Measurements from ENCODE around the gene FAM241A.
A peak's percentile ranks its signal among the peaks of the same experiment; 100 is the strongest.
"Not testable (repeated sequence)": the region's sequence is repeated elsewhere in the genome, so short reads cannot be mapped to it uniquely, and the experiment has no call there.

Gene FAM241A

DNA sequence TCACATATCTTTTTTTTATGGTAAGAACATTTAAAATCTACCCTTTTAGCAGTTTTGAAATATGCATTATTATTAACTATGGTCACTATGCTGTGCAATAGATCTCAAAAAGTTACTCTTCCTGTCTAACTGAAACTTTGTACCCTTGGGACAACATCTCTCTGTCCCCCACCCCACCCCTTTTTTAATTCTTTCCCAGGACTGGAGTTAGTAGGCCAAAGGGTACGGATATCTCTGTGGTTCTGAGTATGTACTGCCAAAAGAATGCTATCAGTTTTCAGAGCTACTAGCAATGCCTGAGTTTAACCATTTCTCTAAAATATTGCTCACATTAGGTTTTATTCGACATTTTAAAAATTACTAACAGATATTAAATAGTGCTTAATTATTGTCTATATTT lies 4.7 kb upstream of the FAM241A start:
- no peak for DNase-seq

DNA sequence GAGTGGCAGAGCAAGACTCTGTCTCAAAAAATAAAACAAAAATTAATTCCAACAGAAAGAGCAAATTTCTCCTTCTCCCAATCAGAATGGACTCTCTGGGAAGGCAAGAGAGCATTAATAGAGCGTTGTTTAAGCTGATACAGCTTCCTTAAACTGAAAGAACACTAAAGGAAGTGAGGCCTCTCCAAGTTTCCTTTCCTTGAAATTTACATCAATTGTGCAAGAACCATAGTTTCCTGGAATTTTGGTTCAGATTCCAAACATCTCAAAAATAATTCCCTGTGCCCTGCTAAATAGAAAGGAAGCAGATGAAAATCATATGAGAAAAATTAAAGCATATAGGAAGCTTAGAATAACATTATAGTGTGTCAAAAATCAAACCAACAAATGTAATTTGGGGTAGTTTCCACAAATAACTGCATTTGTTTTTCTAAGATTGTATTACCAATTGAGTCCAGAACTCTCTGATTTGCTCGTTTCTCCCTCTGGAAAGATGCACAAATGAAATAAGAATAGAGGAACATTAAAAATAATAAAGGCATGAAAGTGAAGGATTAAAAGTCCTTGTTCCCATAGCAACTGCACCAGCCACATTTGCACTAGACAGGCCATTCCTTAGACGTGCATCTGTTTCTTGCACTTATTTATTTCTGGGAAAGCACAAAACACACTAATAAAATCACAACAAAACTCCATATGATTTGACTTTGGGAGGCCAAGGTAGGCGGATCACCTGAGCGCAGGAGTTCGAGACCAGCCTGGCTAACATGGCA lies 3.7 kb upstream of the FAM241A start:
- DNase-seq: no peak

DNA sequence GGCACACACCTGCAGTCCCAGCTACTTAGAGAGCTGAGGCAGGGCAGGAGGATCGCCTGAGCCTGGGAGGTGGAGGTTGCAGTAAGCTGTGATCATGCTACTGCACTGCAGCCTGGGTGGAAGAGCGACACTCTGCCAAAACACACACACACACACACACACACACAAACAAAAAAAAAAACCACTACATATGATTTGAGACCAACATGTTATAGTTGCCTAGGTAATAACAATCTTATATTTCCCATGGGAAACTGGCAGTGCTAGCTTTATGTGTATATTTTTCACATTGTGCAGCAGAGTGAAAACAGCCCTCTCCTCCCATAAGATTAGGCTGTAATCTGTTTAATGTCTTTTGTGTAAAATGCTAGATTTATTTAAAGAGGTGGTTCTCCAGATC lies 3.1 kb upstream of the FAM241A start:
- no peak for DNase-seq

DNA sequence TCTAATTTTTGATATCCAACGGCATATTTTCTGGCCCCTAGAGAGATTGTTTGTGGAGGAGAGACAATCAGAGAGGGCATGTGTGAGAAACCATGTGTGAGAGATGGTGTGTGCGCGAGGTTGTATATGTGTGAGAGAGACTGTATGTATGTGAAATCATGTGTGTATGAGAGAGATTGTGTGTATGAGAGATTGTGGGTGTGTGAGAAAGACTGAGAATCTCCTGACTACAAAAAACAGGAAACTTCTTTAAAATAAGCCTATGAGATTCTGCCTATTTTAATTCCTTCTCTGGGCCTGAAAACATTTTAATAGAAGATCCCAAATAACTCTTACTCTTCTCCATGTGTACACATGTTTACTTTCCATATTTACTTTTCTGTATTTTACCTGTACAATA lies 1.5 kb upstream of the FAM241A start:
- no peak for DNase-seq

DNA sequence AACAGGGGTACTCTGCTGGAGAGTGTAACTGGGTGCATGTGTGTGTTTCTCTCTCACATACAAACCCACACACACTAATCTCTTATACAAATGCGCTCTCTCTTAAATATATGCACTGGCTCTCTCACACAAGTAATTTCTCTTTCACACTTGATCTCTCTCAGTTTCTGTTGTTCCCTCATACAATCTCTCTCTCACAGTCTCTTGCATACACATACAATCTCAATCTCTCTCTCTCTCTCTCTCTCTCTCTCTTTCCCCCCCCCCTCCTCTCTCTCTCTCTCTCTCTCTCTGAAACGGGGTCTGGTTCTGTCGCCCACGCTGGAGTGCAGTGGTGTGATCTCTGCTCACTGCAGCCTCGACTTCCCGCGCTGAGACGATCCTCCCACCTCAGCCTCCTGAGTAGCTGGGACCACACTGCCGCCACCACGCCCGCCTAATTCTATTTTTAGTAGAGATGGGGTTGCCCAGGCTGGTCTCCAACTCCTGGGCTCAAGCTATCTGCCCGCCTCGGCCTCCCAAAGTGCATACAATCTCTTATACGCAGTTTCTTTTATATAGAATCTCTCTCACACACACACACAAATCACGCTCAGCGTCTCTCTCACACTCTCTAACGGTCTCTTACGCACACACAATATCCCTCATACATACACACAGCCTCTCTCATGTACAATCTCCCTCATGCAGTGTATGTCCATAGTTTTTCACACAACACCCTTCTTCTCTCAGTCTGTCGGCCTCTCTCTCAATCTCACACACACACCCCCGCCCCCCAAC lies 518 bp upstream of the FAM241A start:
- DNase-seq: no peak

DNA sequence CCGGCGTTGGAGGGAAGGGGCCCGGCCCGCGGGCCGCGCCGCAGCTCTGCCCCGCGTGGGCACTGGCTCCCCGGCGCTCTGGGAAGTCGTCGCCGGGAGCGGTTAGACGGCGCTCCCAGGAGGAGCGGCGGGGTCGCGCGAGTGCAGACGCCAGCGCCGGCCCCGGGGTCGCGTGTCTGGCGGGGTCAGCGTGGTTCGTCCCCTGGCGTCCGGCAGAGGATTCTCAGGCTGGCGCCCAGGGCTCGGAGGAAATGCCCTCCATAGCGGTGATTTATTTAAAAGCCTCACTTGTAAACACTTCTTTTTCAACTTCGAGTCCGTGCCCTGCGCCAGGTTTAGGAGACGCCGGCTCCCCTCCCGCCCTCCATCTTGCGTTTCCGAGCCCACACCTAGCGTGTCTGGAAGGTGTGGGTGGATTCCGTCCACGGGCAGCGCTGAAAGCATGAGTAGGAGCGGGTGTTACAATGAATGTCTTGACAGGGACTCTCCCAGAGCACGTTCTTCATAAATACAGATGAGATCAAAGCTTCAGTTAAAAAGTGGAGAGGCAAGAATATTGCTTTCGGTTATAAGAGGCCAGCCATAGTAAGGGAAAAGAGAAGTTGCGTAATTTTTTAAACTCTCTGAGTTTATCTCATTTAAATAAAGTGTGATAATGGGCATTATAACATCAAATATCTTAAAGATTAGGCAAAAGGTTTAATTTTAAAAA lies 692 bp downstream of the FAM241A start:
- DNase-seq: peak; percentile 33

DNA sequence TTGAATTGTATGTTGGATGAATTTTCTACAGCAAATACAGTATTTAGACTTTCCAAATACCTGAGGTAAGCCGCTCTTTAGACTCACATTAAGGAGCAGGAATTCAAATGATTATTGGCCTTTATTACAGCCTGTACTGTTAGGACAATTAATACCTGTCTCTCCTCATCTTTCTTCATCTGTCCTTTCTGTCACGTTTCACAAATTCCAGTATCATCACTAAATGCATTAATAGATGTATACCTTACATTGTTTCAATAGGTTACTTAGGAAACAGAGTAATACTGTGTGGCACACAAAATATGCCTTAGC lies 1.2 kb downstream of the FAM241A start:
- DNase-seq: no peak

DNA sequence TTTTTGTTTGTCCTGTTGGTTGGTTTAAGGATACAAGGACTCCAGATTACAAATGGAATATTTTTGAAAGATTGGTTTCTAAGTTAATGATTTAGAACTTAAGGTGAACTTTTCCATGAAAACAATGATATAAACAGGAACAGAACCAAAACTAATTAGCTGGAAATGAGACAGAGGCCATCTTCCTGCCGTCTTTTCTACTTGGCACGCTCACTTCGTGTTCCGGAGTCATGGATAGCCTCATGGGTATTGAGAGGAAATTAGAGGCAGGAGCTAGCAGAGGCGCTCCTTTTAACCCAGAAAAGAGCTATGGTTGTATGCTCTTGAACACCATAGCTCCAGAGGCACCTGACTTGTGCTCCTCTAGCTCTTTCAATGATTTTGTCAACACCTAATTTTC lies 2.4 kb downstream of the FAM241A start:
- DNase-seq: no peak

DNA sequence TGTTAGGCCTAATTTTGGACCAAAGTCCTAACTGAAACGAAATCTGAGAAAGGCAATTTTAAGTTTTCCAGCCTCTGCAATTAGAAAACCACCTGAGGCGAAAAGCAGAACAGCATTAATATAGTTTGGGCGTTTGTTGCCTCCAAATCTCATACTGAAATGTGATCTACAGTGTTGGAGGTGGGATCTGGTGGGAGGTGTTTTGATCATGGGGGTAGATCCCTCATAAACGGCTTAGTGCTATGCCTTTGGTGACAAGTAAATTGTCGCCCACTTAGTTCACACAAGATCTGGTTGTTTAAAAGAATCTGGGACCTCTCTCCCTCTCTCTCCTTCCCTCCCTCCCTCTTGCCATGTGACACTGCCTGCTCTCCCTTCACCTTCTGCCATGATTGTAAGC lies 5.7 kb downstream of the FAM241A start:
- DNase-seq: no peak

DNA sequence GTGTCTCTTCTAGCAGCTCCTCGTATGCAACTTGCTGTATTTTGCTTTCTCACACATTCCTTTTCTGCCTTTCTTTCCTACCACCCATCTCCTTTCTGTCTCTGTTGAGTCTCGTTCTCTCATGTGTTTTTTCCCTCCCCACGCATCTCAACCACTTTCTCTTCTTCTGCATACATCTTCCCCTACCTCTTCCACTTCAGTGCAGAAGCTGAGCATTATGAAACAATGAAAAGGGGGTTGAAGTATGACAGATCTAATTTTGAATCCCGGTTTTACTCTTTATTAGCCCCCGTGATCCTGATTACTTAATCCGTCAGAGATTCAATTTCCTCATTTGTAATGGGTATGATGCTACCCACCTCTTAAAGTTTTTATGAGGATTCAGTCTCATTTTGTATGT lies 7.3 kb downstream of the FAM241A start:
- no peak for DNase-seq

DNA sequence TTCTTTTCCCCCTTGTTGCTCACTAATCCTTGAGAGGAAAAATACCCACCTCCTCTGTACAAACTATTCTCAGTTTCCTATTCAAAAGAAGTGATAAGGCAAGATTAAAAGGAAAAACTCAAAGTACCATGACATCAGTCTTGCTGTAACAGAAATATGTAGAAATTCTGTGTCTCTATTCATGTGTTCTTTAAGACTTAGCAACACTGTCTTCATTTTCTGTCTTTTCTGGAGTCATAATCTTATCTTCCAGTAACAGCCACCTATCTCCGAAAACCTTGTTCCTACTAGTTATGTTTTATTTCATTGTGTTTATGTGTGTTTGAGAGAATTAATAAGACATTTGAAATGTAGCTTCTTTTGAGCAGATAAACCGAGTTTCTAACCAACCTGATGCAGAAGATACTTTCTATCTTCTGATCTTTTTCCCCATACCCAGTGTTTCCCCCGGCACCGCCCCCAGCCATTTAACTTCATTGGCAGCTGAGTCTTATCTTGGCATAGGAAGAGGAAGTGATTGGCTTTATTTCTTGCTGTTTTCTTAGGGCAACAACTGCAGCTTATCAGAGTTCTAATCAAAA lies 8.0 kb downstream of the FAM241A start:
- no peak for DNase-seq

DNA sequence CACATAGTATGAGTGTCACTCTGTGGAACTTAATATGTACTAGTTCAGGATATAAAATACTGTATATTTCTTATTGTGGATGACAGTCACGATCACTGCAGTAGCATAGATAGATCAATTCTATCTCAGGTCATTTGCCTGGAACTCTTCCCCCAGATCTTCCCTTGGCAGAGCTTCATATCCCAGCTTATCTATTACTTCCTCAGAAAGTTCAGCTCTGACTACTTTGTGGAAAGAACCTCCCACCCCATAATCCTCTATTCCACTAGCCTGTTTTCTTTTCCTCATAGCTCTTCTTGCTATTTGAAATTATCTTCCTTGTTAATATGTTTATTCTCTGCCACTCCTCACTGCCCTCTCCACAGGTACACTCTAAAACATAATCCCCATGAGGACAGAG lies 10.9 kb downstream of the FAM241A start:
- no peak for DNase-seq

DNA sequence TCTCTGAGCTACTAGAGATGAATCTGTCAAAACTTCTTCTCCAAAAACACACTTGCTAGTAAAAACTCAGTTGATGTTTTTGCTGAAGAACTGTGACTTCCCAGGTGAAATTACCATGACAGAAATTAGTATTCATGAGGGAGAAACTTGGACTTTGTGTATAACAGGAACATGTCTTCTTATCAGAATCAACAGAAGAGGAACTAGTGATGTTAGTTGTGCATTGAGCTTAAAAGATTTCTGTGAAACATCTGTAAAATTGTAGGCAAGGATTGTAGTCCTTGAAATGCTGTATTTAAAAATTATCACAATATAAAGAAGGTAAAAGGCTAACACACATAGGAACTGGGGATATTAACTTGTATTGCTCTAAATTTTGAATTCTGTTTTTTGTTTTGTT lies 11.3 kb downstream of the FAM241A start:
- no peak for DNase-seq

DNA sequence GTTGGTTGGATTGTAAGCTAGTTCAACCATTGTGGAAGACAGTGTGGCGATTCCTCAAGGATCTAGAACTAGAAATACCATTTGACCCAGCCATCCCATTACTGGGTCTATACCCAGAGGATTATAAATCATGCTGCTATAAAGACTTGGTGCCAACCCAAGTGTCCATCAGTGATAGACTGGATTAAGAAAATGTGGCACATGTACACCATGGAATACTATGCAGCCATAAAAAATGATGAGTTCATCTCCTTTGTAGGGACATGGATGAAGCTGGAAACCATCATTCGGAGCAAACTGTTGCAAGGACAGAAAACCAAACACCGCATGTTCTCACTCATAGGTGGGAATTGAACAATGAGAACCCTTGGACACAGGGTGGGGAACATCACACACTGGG lies 18.5 kb downstream of the FAM241A start:
- not testable (repeated sequence) for DNase-seq

DNA sequence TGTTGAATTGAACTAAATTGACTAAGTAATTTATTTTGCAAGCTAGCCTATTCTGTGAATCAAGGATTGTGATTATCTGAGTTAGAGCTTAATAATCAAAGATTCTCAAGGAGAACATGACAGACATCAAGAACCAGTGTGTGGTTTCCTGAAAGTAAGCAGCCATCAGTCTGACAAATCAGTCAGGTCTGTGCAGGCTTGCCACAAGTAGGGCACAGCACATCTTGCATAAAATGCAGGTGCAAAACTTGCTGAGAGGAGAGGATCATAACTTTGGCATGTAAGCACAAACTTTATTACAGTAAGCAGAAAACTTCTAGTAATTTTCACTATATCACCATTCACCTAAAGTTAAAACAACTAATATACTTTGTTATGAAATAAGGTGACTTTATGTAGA lies 22.5 kb downstream of the FAM241A start:
- no peak for DNase-seq

DNA sequence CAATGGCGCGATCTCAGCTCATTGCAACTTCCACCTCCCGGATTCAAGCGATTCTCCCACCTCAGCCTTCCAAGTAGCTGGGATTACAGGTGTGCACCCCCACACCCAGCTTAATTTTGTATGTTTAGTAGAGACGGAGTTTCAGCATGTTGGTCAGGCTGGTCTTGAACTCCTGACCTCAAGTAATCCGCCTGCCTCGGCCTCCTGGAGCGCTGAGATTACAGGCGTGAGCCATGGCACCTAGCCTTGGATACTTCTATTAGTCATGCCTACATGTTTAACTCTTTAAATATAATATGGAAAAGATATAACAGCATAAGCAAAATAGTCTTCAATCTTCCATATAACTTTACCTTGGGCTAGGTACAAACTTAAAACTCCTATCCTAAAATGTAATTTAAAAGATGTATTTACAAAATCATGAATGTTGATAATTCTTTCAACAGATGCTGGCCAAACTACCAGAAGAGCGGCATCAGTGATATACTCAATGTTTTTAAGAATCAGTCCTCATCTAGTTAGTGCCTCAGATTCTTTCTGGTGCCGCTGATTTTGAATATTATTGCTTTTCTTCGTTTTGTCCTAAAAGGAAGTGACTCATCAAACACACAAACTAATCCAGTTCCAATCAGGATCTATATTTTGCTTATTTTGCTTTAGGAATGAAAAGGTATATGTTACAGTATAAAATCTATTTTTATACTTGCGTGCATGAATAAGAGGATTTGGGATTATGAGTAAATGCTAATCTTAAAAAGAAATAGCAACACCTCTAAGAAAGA lies 23.7 kb downstream of the FAM241A start:
- DNase-seq: no peak

DNA sequence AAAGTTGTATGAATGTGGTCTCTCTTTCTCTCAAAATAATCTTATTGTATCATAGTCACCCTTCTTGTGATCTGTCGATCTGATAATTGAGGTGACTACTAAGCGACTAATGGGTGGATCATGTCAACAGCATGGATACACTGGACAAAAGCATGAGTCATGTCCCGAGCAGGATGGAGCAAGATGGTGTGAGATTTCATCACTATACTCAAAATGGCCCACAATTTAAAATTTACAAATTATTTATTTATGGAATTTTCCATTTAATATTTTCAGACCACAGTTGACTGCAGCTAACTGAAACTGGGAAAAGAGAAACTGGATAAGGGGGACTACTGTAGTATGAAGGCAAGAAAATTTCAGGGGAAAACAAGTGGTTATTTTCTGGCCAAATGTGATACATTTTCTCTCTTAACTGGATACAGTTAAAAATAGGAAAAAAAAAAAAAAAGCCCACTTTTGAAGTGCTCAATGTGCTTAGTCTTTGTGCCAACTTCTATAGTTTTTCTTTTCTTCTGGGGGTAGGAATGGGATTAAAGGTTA lies 25.3 kb downstream of the FAM241A start:
- DNase-seq: no peak

DNA sequence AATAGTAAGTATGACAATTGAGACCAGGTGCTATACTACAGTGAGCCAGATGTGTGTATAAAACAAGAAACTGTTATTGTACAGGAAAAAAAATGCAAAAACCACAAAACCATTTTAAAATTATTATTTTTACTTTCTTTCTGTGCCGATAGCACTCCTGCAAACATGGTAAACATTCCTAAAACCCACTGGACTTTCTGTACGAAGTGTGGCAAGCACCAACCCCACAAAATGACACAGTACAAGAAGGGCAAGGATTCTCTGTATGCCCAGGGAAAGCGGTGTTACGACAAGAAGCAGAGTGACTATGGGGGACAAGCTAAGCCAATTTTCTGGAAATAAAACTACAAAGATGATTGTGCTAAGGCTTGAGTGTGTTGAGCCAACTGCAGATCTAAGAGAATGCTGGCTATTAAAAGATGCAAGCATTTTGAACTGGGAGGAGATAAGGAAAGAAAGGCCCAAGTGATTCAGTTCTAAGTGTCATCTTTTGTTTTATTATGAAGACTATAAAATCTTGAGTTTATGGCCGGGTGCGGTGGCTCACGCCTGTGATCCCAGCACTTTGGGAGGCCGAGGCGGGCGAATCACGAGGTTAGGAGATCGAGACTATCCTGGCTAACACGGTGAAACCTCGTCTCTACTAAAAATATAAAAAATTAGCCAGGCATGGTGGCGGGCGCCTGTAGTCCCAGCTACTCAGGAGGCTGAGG lies 26.0 kb downstream of the FAM241A start:
- not testable (repeated sequence) for DNase-seq

DNA sequence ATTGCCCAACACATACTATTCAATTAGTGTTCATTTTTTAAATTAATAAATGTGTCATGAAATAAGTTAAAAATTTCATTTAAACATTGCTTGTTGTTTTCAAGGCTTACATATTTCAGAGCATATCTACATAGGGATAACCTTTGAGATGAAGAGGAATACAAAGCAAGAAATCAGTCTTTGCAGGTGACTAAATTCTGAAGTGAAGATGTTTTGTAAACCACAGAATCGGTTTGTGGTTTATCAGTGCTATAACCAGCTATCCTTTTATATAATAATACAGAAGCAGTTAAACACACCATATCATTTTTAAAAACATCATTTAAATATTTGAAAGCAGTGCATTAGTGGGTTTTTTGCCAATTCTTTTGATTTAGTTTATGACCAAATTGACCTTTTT lies 26.9 kb downstream of the FAM241A start:
- DNase-seq: no peak

DNA sequence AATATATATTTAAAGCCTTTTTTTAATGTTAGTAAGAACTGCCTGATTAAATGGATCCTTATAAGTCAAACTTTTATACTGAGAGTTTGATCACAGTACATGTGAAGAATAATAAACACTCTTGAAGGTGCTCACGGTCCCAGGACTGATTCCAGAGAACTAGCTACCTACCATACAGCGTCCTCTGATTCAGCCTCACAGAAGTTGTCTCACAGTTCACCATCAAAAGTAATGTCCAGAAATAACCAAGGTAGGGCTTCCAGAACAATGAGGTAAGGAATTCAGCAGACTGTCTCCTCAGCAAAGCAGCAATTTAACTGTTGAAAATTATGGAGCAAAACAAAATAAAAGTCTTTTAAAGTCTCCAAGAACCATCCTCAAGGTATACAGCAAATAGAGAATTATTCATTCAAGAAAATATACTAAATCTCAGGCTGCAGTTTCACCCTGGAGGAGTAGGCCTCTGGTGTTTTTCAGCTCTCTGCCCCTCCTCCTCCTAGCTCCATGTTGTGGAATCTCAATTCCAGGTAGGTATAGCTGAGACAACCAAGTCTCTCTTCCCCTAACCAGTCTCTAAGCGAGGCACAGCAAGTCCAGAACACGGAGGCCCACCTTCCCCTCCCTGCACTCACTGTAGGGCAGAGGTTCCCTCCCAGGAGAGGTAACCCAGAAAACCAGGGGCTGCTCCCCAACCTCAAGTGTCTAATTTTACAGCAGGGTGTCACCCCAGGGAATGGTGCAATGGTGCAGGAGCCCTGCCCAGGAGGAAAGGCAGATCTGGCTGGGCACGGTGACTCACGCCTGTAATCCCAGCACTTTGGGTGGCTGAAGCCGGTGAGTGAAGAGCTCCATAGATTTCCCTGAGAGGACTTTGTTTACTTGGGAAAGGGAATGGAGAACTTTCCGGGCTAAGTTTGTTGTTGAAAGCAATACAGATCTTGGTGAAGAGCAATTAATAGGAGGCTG lies 28.6 kb downstream of the FAM241A start:
- no peak for DNase-seq

DNA sequence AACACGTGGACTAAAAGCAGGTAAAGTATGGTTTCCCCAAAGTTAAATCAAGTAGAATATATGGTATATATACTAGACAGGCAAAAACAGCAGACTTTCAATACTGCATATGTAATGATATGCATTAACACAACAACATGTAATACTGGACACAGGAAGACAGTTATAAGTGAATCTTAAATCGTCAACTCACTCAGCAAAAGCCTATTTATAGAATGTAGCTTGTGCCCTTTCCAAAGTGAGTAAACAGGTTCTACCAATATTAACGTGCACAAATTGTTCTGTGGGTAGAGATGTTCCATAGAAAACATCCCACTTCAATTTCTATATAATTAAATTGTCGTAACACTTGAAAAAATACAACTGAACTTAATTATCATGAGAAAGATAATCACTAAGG lies 30.6 kb downstream of the FAM241A start:
- DNase-seq: no peak
